Measurements from ENCODE around the gene ITGA6.

The ITGA6 gene

GRCh38 chr2:172427256-172427989 is at the start of gene ITGA6:
TSS of gene ITGA6 (plus strand) at chr2:172427586.
- DNase-seq: peak; percentile 66

DNA sequence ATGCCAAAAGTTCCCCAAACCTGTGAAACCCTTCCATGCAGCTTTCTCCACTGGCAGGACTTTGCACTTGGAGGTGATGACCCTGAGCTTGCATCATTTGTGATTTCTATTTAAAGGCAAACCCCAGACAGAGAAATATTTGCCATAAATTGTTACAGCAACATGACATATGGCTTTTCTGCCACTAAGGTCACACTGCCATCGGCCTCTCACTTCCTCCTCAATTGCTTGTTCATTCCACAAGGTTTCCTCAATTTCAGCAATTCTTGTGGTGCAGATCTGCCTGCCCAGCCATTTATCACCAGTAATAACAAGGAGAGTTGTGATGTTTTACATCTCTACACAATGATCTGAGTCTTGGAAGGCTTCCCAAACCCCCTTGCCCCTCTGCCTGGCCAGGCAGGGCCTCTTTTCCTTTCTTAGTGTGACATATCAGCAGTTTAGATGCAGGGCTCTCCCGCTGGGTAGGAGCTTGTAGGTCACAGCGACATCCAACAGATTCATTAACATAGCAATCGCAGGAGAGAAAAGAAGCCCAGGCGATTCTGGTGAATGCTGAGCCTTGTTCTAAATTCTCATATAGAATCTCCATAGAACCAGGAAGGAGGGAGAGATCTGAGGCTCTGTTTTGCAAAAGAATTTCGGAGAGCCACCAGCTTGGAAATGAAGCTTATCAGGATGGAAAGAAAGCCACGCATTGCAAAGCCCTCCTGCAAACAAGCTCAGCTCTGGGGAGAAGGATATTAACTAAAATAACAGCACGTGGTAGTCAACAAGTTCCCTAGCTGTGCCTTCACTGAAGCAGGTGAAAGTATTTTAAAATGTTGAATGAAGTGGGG is 46.7 kb upstream of the ITGA6 start:
- DNase-seq: no peak

GRCh38 chr2:172381275-172382027 is 45.9 kb upstream of the ITGA6 start:
- no peak for DNase-seq

- no peak for DNase-seq
Observed at GRCh38 chr2:172387361-172387760, 40.0 kb upstream of the ITGA6 start.

GRCh38 chr2:172389685-172390339 is 37.6 kb upstream of the ITGA6 start:
- DNase-seq: no peak

DNA sequence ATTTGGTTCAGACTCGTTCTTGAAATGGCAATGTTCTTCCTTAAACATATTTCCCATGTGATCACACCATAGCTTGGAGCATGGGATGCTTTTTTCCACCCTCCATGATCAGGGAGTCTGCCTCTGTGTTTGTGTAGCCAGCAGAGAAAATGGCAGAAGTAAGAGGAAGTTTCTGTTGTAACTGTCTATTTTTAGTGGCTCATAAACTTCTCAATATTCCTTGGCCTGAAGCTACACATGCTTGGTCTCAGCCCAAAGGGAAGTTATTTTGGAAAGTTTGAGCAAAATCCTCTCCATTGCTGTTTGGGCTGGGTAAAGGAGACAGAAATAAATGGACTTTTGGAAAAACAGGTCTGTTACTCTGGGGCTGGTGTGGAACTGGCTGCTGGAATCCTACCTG is 33.4 kb upstream of the ITGA6 start:
- no peak for DNase-seq

DNA sequence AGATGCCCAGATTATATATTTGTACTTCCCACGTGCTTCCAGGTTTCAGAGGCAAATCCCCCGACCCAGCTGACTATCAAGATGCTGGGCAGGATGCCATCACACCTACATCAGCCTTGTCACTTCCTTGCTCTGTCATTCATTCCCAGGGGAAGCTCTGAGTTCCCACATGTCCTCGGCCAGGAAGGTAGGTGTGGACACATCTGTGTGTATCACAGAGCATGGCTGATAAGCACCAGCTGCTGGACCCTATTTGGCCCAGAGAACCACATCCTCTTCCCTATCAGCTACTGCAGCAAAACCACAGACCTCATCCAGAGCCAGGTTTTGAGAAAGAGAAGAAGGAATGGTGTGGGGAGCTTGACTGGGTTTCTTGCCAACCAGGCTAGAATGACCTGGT is 31.9 kb upstream of the ITGA6 start:
- DNase-seq: no peak

- DNase-seq: no peak
Observed at GRCh38 chr2:172397148-172397834, 30.1 kb upstream of the ITGA6 start.

DNA sequence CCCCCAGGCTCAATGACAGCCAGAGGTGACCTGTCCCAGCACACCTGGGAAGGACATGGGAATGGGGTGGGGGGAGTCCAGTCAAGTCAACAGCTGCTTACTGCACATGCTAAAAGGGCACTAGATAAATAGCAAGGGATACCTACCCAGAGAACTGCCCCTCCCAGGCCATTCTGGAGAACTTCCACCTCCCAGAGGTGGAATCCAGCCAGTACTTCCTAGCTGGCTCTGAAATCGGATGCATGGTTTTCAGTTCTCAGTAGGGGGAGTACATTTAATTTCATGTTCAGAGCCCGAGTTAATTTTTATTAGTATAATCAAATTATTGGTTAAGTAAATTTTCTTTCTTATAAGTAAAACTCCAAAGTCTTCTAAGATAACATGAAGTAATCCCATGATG is 28.9 kb upstream of the ITGA6 start:
- DNase-seq: no peak

DNA sequence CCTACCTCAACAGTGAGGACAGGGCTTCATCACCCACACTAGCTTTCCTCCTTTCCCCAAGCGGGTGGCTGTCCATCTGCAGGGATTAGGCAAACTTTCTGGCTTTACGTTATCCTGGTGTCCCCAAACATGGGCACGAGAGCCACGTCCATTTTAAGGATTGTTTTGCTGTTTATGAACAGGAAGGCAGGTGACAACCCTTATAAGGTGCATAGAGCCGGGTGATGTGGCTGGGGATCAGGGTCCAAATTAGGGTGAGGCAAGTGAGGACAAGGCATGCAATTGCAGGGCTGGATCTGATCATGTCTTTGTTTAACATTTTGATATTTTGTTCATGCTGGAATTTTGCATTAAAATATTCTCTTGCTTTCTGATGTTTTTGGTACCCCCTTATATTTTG is 27.6 kb upstream of the ITGA6 start:
- DNase-seq: no peak

DNA sequence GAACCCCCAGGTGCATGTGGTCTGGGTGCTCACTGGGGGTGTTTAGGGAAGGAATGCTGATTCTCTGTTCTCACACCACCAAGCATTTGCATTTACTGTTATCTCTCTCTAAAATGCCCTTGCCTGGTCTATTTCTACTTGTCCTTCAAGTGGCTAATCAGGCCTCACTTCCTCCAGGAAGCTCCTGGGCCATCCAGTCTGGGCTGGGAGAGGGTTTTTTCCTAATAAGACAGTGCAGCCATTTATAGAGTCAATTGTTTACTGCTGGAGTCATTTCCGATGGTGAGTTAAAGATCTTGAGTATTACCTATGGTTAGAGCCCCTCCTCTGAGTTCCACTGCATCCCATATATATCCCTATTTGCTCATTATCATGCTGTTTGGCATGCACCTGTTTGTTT is 25.2 kb upstream of the ITGA6 start:
- DNase-seq: no peak

GRCh38 chr2:172403402-172403801 is 24.0 kb upstream of the ITGA6 start:
- DNase-seq: no peak

- no peak for DNase-seq
Observed at GRCh38 chr2:172403881-172404468, 23.4 kb upstream of the ITGA6 start.

DNA sequence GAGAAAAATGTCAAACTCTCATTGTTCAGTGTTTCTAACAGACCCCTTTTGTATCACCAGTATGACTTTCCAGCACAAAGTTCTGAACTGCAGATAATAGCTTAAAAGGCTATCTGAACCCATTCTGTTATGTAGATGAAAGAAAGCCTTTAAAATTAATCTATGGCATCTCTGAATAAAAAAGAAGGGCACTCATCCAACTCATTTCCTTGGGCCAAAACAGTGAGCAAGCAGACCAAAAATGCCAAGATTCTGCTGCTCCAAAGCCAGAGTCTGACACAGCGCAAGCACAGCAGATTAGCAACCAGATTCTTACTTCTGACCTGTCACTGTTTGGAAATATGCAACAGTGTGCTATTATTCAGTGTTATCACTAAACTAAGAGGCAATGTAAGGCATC is 22.6 kb upstream of the ITGA6 start:
- no peak for DNase-seq

- DNase-seq: no peak
Observed at GRCh38 chr2:172405673-172406072, 21.7 kb upstream of the ITGA6 start.

DNA sequence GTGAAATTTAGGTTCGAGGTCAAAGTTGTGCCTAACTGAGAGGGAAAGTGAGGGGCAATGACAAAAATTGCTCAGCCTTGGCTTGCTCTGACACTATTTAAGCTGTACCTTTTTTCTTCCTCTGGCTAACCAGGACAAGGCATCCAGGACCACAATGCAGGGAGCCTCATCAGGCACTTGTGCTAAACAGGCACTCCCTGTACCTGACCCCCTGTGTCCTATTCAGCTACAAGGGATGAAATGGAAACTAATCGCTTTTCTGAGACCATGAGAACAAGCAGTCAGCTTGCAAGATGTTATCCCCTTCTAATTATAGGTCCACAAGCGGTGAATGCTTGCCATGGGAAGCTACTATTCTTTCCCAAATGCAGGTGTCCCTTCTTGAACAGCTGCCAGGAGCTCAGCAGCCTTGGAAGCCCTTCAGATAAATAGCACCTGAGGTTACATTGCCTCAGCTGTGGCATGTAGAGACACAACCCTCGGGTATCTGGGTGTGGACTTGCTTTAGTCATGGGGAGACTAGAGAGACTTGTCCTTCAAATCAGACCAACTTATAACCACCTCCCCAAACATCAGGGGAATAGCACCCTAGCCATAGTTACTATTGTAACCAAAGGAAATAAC is 19.1 kb upstream of the ITGA6 start:
- DNase-seq: no peak

- no peak for DNase-seq
Observed at GRCh38 chr2:172409042-172409441, 18.3 kb upstream of the ITGA6 start.

- no peak for DNase-seq
Observed at GRCh38 chr2:172412984-172413492, 14.3 kb upstream of the ITGA6 start.

DNA sequence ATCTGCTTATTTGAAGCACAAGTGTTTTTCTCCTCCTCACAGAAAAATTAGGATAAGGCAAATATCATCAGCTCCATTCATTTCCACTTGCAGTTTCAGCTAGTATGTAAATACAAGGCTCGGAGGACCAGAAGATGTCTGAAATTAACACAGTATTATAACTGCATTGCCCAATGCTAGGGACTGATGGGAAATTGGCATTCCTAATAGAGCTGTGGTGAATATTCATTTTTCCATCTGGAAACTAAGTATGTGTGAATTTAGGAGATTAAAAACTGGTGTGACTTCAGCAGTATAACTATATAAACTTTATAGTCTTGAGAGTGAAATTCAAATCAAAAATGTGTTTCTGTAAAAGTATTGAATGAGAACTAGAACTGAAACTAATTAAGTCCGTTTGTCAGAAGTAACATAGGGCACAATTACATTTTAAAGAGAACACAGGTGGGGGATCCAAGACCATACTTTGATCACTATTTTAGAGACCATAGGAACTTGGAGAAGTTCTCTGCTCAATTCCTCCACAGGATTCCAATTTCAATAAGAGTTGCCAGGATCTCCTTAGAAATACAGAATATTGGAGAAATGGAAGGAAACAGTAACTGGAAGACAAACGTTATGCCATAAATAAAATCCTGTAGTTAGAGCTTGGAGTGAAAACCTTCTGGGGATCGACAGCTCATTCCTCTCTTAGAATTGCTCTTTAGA is 12.1 kb upstream of the ITGA6 start:
- DNase-seq: no peak

DNA sequence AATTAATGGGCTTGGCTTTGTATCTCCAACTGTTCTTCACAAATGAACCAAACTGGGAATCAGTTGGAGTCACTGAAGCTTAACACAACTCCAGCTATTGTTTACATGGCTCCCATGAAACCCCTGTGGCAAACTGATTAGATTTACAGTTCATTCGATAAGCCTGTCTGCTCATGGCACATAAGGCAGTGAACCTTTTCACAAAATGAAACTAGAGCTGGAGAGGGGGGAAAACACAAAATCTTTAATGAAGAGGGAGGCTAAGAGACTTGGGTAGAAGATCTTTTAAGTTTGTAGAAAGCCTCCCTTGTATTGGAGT is 11.6 kb upstream of the ITGA6 start:
- no peak for DNase-seq
